GM12878 (cell line): ENCODE data around the gene KCND2. TPM values are rescaled to one million over a fixed set of nuclear protein-coding genes. Genes with fewer than 3 reads are reported as not detected.

Experiments
- BCL11A ChIP-seq: IDR thresholded peaks from 2 replicates; pipeline ENCODE4 v1.6.1; 2011; ENCODE audit warnings: low read depth, low read length
- CREB1 ChIP-seq: IDR thresholded peaks from 2 replicates; pipeline ENCODE4 v1.6.1; 2012; ENCODE audit warnings: low read depth, mild to moderate bottlenecking, inconsistent platforms
- HDAC2 ChIP-seq: fragments of 200-600 bp; sonication (generic); IDR thresholded peaks from 2 replicates; pipeline ENCODE4 v1.6.1; 2017
- MYC ChIP-seq: IDR thresholded peaks from 2 replicates; pipeline ENCODE4 v1.6.1; 2011; ENCODE audit warnings: mild to moderate bottlenecking, low read length, moderate library complexity, inconsistent platforms; ENCODE audit not compliant: insufficient read depth, insufficient replicate concordance, insufficient read length, severe bottlenecking
- NFYA ChIP-seq: IDR thresholded peaks from 2 replicates; pipeline ENCODE4 v1.6.1; 2011; ENCODE audit warnings: low read depth, mild to moderate bottlenecking, low read length, improper control_type of control experiment, borderline replicate concordance
- RELA ChIP-seq: fragments of 450-650 bp; IDR thresholded peaks from 2 replicates; pipeline ENCODE4 v1.8.0; 2014; ENCODE audit warnings: borderline replicate concordance; ENCODE audit not compliant: partially characterized antibody
- SMAD5 ChIP-seq: IDR thresholded peaks from 2 replicates; pipeline ENCODE4 v1.6.1; 2016; ENCODE audit warnings: antibody characterized with exemption, low read depth
- SP1 ChIP-seq: IDR thresholded peaks from one replicate; pipeline ENCODE4 v1.6.1; 2011; ENCODE audit warnings: low read depth, low read length
- ZBTB40 ChIP-seq: fragments of 450-650 bp; IDR thresholded peaks from 2 replicates; pipeline ENCODE4 v1.6.1; 2016; ENCODE audit warnings: mild to moderate bottlenecking, moderate library complexity, borderline replicate concordance
- ZNF592 ChIP-seq: fragments of 450-650 bp; IDR thresholded peaks from 2 replicates; pipeline ENCODE4 v1.6.1; 2017; ENCODE audit warnings: mild to moderate bottlenecking, moderate library complexity
- polyA plus RNA-seq, 11 experiments: library from polyadenylated mRNA; depleted of rRNA in 4 of 11; unstranded in 6 of 11; stranded (reverse) in 5 of 11; fragments of >200 nt; fragmentation: Nextera tagmentation in 4 of 11; fragmentation: Illumina TruSeq in 1 of 11; extraction: Ambion mirVana in 4 of 11; extraction: Trizol in 1 of 11; gene quantifications; 1 replicate in 1 of 11; 2 replicates in 10 of 11; pipeline versions ENCODE4 v1.2.1 to v1.2.3, GENCODE V29; 2011 to 2016; ENCODE audit warnings: inconsistent platforms in 2 of 11, missing spikeins in 2 of 11, low read depth in 1 of 11
- total RNA-seq, 4 experiments: library from RNA; depleted of rRNA in 3 of 4; stranded (reverse); fragments of >200 nt in 3 of 4; fragmentation: Illumina TruSeq in 1 of 4; extraction: Trizol in 1 of 4; gene quantifications; 2 replicates each; pipeline versions ENCODE4 v1.2.1 to v1.2.3, GENCODE V29; 2013 to 2021
- TF ChIP-seq, protein P1 (sequence below): fragments of 450-650 bp; formaldehyde crosslinking; IDR thresholded peaks from 2 replicates; pipeline ENCODE4 v1.5.0; 2022; ENCODE audit warnings: mild to moderate bottlenecking, missing genetic modification characterization
- TF ChIP-seq, protein P2 (sequence below): fragments of 450-650 bp; IDR thresholded peaks from 2 replicates; pipeline ENCODE4 v1.6.1; 2018; ENCODE audit warnings: borderline replicate concordance, mild to moderate bottlenecking; ENCODE audit not compliant: partially characterized antibody

KCND2 gene
- total and polyA plus RNA-seq, 10 of the 15 experiments (the other 5 are each of a cell fraction or from before 2014, with no cell fraction given) = 3.6 to 22.3 (median 6.3) TPM

DNA sequence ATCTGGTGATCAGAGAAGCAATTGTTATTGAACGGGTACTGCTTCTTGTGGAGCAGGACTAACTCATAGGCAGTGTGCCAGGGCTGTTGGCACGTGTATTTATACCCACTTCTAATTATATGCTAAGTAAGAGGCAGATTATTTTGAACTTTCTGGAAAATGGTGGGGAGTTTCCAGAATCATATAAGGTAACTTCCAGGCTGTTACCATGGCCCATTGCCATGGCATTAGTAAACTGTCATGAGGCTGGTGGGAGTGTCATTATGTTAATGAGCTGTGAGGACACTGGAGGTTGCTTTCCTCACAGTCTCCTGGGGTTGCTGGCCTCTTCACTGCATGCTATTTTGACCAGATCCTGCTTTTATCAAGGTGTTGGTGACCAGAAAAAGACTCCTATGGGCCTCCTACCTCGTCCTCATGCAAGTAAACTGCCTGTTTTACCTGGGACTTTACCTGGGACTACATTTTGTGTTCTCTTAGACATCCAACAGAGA lies 122.6 kb downstream of the KCND2 start (continued):
- no peak for TF ChIP-seq ZNF592
- peak; percentile 86 for TF ChIP-seq RELA
- no peak for TF ChIP-seq NFYA
- TF ChIP-seq SP1 = no peak
- 0 out of 2 replicates have a peak, but pooled peaks have one; percentile 17 for TF ChIP-seq ZBTB40
- no peak for TF ChIP-seq BCL11A
- TF ChIP-seq, protein P1, sequence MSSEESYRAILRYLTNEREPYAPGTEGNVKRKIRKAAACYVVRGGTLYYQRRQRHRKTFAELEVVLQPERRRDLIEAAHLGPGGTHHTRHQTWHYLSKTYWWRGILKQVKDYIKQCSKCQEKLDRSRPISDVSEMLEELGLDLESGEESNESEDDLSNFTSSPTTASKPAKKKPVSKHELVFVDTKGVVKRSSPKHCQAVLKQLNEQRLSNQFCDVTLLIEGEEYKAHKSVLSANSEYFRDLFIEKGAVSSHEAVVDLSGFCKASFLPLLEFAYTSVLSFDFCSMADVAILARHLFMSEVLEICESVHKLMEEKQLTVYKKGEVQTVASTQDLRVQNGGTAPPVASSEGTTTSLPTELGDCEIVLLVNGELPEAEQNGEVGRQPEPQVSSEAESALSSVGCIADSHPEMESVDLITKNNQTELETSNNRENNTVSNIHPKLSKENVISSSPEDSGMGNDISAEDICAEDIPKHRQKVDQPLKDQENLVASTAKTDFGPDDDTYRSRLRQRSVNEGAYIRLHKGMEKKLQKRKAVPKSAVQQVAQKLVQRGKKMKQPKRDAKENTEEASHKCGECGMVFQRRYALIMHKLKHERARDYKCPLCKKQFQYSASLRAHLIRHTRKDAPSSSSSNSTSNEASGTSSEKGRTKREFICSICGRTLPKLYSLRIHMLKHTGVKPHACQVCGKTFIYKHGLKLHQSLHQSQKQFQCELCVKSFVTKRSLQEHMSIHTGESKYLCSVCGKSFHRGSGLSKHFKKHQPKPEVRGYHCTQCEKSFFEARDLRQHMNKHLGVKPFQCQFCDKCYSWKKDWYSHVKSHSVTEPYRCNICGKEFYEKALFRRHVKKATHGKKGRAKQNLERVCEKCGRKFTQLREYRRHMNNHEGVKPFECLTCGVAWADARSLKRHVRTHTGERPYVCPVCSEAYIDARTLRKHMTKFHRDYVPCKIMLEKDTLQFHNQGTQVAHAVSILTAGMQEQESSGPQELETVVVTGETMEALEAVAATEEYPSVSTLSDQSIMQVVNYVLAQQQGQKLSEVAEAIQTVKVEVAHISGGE (CRISPR knock-in tag) = no peak
- TF ChIP-seq, protein P2, sequence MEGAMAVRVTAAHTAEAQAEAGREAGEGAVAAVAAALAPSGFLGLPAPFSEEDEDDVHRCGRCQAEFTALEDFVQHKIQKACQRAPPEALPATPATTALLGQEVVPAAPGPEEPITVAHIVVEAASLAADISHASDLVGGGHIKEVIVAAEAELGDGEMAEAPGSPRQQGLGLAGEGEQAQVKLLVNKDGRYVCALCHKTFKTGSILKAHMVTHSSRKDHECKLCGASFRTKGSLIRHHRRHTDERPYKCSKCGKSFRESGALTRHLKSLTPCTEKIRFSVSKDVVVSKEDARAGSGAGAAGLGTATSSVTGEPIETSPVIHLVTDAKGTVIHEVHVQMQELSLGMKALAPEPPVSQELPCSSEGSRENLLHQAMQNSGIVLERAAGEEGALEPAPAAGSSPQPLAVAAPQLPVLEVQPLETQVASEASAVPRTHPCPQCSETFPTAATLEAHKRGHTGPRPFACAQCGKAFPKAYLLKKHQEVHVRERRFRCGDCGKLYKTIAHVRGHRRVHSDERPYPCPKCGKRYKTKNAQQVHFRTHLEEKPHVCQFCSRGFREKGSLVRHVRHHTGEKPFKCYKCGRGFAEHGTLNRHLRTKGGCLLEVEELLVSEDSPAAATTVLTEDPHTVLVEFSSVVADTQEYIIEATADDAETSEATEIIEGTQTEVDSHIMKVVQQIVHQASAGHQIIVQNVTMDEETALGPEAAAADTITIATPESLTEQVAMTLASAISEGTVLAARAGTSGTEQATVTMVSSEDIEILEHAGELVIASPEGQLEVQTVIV = no peak
- TF ChIP-seq SMAD5 = peak; percentile 79; the same call in 1 of the 2 replicates
- TF ChIP-seq CREB1 = 0 out of 2 replicates have a peak, but pooled peaks have one; percentile 18
- TF ChIP-seq MYC = no peak
- no peak for TF ChIP-seq HDAC2
